CD4-positive, alpha-beta T cell (primary cell): ENCODE results near the gene FAM177A1. TPM values are rescaled to one million over a fixed set of nuclear protein-coding genes. Genes with fewer than 3 reads are reported as not detected.
"Not testable (repeated sequence)": the region's sequence is repeated elsewhere in the genome, so short reads cannot be mapped to it uniquely, and the experiment has no call there.

ENCODE experiments used
- ATAC-seq: fragments of 200-7000 bp; cut with Tn5 transposase; one replicate; pipeline ENCODE4 v1.10.0; 2022; ENCODE audit warnings: mild to moderate bottlenecking; ENCODE audit not compliant: poor library complexity
- CTCF ChIA-PET: fragments of 350-600 bp; sonication (Branson Sonifier 250); formaldehyde crosslinking; loops from one replicate; lab custom pipeline; 2021; ENCODE audit warnings: antibody characterized with exemption, inconsistent platforms; lab: Charles Lee
- POLR2A ChIA-PET: fragments of 350-600 bp; sonication (Branson Sonifier 250); formaldehyde crosslinking; loops from one replicate; lab custom pipeline; 2021; ENCODE audit warnings: antibody characterized with exemption, inconsistent platforms; lab: Charles Lee
- DNase-seq, 14 experiments: peaks; one replicate each; pipeline ENCODE4 v3.0.0-alpha.2; 2013 to 2020; ENCODE audit warnings: mixed read lengths in 2 of 14
- H3K27ac ChIP-seq, 2 donors: one replicate each; pipeline versions ENCODE4 v1.5.1 to v1.7.0; 2013; ENCODE audit warnings: low read length in 2 of 2, low read depth in 1 of 2, mild to moderate bottlenecking in 1 of 2
- H3K27me3 ChIP-seq, 2 experiments: 1 replicate in 1 of 2; 2 replicates in 1 of 2; pipeline versions ENCODE4 v1.6.1 to v1.7.0; 2013; ENCODE audit warnings: low read length in 2 of 2, control low read depth in 1 of 2, mild to moderate bottlenecking in 1 of 2, moderate library complexity in 1 of 2; ENCODE audit not compliant: insufficient read depth in 2 of 2, control insufficient read depth in 1 of 2
- H3K36me3 ChIP-seq: one replicate; pipeline ENCODE4 v1.6.1; 2013; ENCODE audit warnings: low read length, control low read depth; ENCODE audit not compliant: insufficient read depth
- H3K4me1 ChIP-seq: one replicate; pipeline ENCODE4 v1.6.1; 2013; ENCODE audit warnings: low read length, control low read depth; ENCODE audit not compliant: insufficient read depth
- H3K4me3 ChIP-seq: one replicate; pipeline ENCODE4 v1.5.1; 2013; ENCODE audit warnings: mild to moderate bottlenecking, low read length, moderate library complexity
- H3K9me3 ChIP-seq, 2 experiments: 1 replicate in 1 of 2; 2 replicates in 1 of 2; pipeline versions ENCODE4 v1.6.1 to v1.7.0; 2013; ENCODE audit warnings: low read length in 2 of 2, mild to moderate bottlenecking in 2 of 2, control low read depth in 1 of 2, moderate library complexity in 1 of 2; ENCODE audit not compliant: control insufficient read depth in 1 of 2, insufficient read depth in 1 of 2
- H3K27ac Mint-ChIP-seq: one replicate; pipeline ENCODE4 v1.8.0; 2020; ENCODE audit warnings: mixed read lengths
- H3K27me3 Mint-ChIP-seq: one replicate; pipeline ENCODE4 v1.8.0; 2021; ENCODE audit warnings: mixed read lengths
- H3K36me3 Mint-ChIP-seq: one replicate; pipeline ENCODE4 v1.8.0; 2021; ENCODE audit warnings: low read depth, mixed read lengths
- H3K4me1 Mint-ChIP-seq: one replicate; pipeline ENCODE4 v1.8.0; 2021; ENCODE audit warnings: low read depth, mixed read lengths
- H3K4me3 Mint-ChIP-seq: one replicate; pipeline ENCODE4 v1.8.0; 2020; ENCODE audit warnings: mild to moderate bottlenecking, mixed read lengths
- H3K9me3 Mint-ChIP-seq: one replicate; pipeline ENCODE4 v1.8.0; 2020; ENCODE audit warnings: mixed read lengths
- CTCF ChIP-seq: fragments of 200-600 bp; IDR thresholded peaks from one replicate; pipeline ENCODE4 v1.8.0; 2022; ENCODE audit warnings: antibody characterized with exemption, mild to moderate bottlenecking
- intact Hi-C, 2 experiments: fragments of 100-400 bp; cut with DNase I in 1 of 2; cut with micrococcal nuclease in 1 of 2; formaldehyde crosslinking; loops; one replicate each; pipeline versions ENCODE4 v1.15.1 to v1.9.0; 2023 to 2025; cut with DNase I, micrococcal nuclease
- total RNA-seq, 174 experiments: library from RNA in 2 of 174; stranded (reverse) in 2 of 174; gene quantifications; one replicate each; pipeline ENCODE4 v1.2.3 and lab custom pipeline; 2021 to 2026

The FAM177A1 gene
- total RNA-seq, 2 experiments from 2014 or later, result 172 to 186 TPM

- no peak overlapping the region for H3K27ac ChIP-seq
Observed at GRCh38 chr14:35034440-35034833, 11.6 kb upstream of the FAM177A1 start.

GRCh38 chr14:35034944-35035554, 11.0 kb upstream of the FAM177A1 start:
- intact Hi-C loops, CTCF ChIA-PET, POLR2A ChIA-PET, H3K4me3 ChIP-seq, H3K27ac ChIP-seq, DNase-seq, H3K4me1 ChIP-seq, H3K9me3 Mint-ChIP-seq, H3K4me1 Mint-ChIP-seq, H3K27me3 ChIP-seq, H3K4me3 Mint-ChIP-seq, ATAC-seq, H3K27me3 Mint-ChIP-seq: not testable (repeated sequence)
- Histone ChIP-seq H3K9me3 (peaks cover 11 to 19% of the 10 kb centered on the region in 2 experiments), H3K36me3 (peaks cover 20% of the 10 kb centered on the region)
- H3K36me3 Mint-ChIP-seq, result peaks cover 49% of the 10 kb centered on the region
- H3K27ac Mint-ChIP-seq, result peak overlapping the region; percentile 27

More at GRCh38 chr14:35034440-35034833, 11.6 kb upstream of the FAM177A1 start:
- intact Hi-C loops, result no loop called here
- peaks cover 2% of the 10 kb centered on the region for H3K9me3 Mint-ChIP-seq
- H3K9me3 ChIP-seq, result peaks cover 11 to 19% of the 10 kb centered on the region in 2 experiments
- ATAC-seq (no peak), DNase-seq (no peak)
- POLR2A ChIA-PET, result no interaction called here
- H3K4me3 ChIP-seq, result no peak overlapping the region
- H3K4me1 ChIP-seq, result no peaks in the 10 kb centered on the region
- CTCF ChIA-PET, result no interaction called here
- TF ChIP-seq CTCF, result no peak
- H3K27me3 Mint-ChIP-seq, result no peaks in the 10 kb centered on the region
- no peaks in the 10 kb centered on the region for H3K4me1 Mint-ChIP-seq
- H3K27ac Mint-ChIP-seq, result no peak overlapping the region
- peaks cover 52% of the 10 kb centered on the region for H3K36me3 Mint-ChIP-seq
- no peaks in the 10 kb centered on the region for H3K27me3 ChIP-seq
- H3K36me3 ChIP-seq, result peaks cover 24% of the 10 kb centered on the region
- no peak overlapping the region for H3K4me3 Mint-ChIP-seq

- H3K27ac Mint-ChIP-seq, result not testable (repeated sequence)
Observed at GRCh38 chr14:35038312-35038711, 7.8 kb upstream of the FAM177A1 start.

GRCh38 chr14:35042632-35043031, 3.4 kb upstream of the FAM177A1 start:
- ChIA-PET CTCF (interaction anchor here (0.7 kb wide), 1 partner anchor 370 kb away, joined by 3 read pairs; no protein-coding TSS in a partner anchor), POLR2A (interaction anchor here (1.0 to 1.1 kb wide), 2 partner anchors 60 to 92 kb away, joined by 3 to 4 read pairs; partner anchors contain the start of gene SRP54)
- DNase-seq (no peak), ATAC-seq (no peak)
- Mint-ChIP-seq H3K4me3 (peak overlapping the region; percentile 46), H3K4me1 (peaks cover 21% of the 10 kb centered on the region), H3K27me3 (no peaks in the 10 kb centered on the region), H3K27ac (peak overlapping the region; percentile 73), H3K9me3 (no peaks in the 10 kb centered on the region), H3K36me3 (peaks cover 8% of the 10 kb centered on the region)
- no peak for TF ChIP-seq CTCF
- Histone ChIP-seq H3K9me3 (no peaks in the 10 kb centered on the region), H3K4me3 (no peak overlapping the region), H3K36me3 (no peaks in the 10 kb centered on the region), H3K27ac (no peak overlapping the region), H3K27me3 (no peaks in the 10 kb centered on the region), H3K4me1 (peaks cover 10% of the 10 kb centered on the region)
- intact Hi-C loops, result loop anchor here in 1 of 2 experiments (5.0 to 10.0 kb wide), 2 partner anchors 370 to 782 kb away; partner anchors contain the start of gene BRMS1L

More at GRCh38 chr14:35038312-35038711, 7.8 kb upstream of the FAM177A1 start:
- H3K27me3 ChIP-seq, H3K4me1 Mint-ChIP-seq, ATAC-seq, H3K4me3 ChIP-seq, intact Hi-C loops, H3K4me1 ChIP-seq, H3K36me3 ChIP-seq, H3K27me3 Mint-ChIP-seq, H3K4me3 Mint-ChIP-seq, DNase-seq, H3K27ac ChIP-seq, H3K9me3 Mint-ChIP-seq, CTCF ChIA-PET: not testable (repeated sequence)
- POLR2A ChIA-PET, result interaction anchor here (0.8 kb wide), 1 partner anchor 8 kb away, joined by 3 read pairs; the partner anchor contains the start of gene FAM177A1
- peaks cover 23% of the 10 kb centered on the region for H3K36me3 Mint-ChIP-seq
- peaks cover 11 to 12% of the 10 kb centered on the region in 2 experiments for H3K9me3 ChIP-seq
